ENCODE data around the gene IL2RA. TPM values are rescaled to one million over a fixed set of nuclear protein-coding genes. Genes with fewer than 3 reads are reported as not detected.

Gene IL2RA
- total RNA-seq, 1 experiment from 2014 or later: not detected

GRCh38 chr10:6008497-6009142, 53.5 kb downstream of the IL2RA start:
- H2BK12ac ChIP-seq (ENCODE audit: insufficient read length, low read depth, low read length): no peak overlapping the region
- no CpG with 5 or more reads among the region's 5 CpGs for WGBS (ENCODE audit: extremely low coverage, insufficient read length, low lambda C conversion rate)
- H3K9ac ChIP-seq (ENCODE audit: extremely low read depth, insufficient read length, low read length): no peak overlapping the region
- no peak overlapping the region for H2AK5ac ChIP-seq (ENCODE audit: insufficient read length, low read length)
- no peak overlapping the region for H2AFZ ChIP-seq (ENCODE audit: low read length)
- Mint-ChIP-seq H3K4me3 (no peak overlapping the region), H3K4me1 (peaks cover 13 to 22% of the 10 kb centered on the region in 2 experiments), H3K9me3 (peaks cover 6 to 13% of the 10 kb centered on the region in 2 experiments), H3K27ac (no peak overlapping the region), H3K27me3 (ENCODE audit: low read depth) (peaks cover 2% of the 10 kb centered on the region), H3K36me3 (ENCODE audit: insufficient read depth in 1 of 3, low read depth in 3 of 3) (peaks cover 0 to 4% (median 2%) of the 10 kb centered on the region in 3 experiments; a peak in 2 of 7 replicates)
- no peak overlapping the region for H4K91ac ChIP-seq (ENCODE audit: insufficient read length, low read depth, low read length)
- no peak overlapping the region for H3K56ac ChIP-seq (ENCODE audit: insufficient read length, low read depth, low read length)
- no peak overlapping the region for H4K5ac ChIP-seq (ENCODE audit: insufficient read length, low read depth, low read length)
- no peaks in the 10 kb centered on the region for H4K20me1 ChIP-seq (ENCODE audit: control insufficient read depth, insufficient read depth, insufficient read length)
- no peak overlapping the region for H3K23ac ChIP-seq (ENCODE audit: insufficient read length, low read depth, low read length)
- H3K23me2 ChIP-seq (ENCODE audit: insufficient read length, low read depth, low read length, poor library complexity, severe bottlenecking): no peaks in the 10 kb centered on the region
- no peak for TF ChIP-seq CTCF (conservative IDR thresholded peaks at IDR 0.05)
- no peaks in the 10 kb centered on the region; the same call in 1 of the 2 replicates for H3K4me1 ChIP-seq (ENCODE audit: insufficient read depth, low read length)
- H3K9me3 ChIP-seq (ENCODE audit: control insufficient read depth, low read depth, low read length): no peaks in the 10 kb centered on the region
- DNase-seq: no peak
- no peak overlapping the region for H3K18ac ChIP-seq (ENCODE audit: insufficient read length, low read depth, low read length)
- no peak overlapping the region for H3K27ac ChIP-seq (ENCODE audit: insufficient read length, low read depth, low read length)
- no peak overlapping the region for H4K8ac ChIP-seq (replicated peaks; ENCODE audit: insufficient read length, low read depth, low read length)
- H3T11ph ChIP-seq (ENCODE audit: low read length): no peak overlapping the region
- H3K14ac ChIP-seq (ENCODE audit: insufficient read depth, low read length): no peak overlapping the region
- no peak overlapping the region for H3K4ac ChIP-seq (ENCODE audit: low read depth, low read length)
- H3K79me2 ChIP-seq (ENCODE audit: insufficient read depth, low read length): no peaks in the 10 kb centered on the region
- no peak overlapping the region for H2BK5ac ChIP-seq (ENCODE audit: insufficient read length, low read length)
- H2BK20ac ChIP-seq (ENCODE audit: low read depth, low read length, poor library complexity, severe bottlenecking): no peak overlapping the region
- H2BK120ac ChIP-seq (ENCODE audit: low read depth, low read length, poor library complexity, severe bottlenecking): no peak overlapping the region
- no peak overlapping the region for H3K4me2 ChIP-seq (ENCODE audit: insufficient read depth, insufficient read length, low read length)
- no peak overlapping the region for H2BK15ac ChIP-seq (ENCODE audit: low read depth, low read length)
- H3K79me1 ChIP-seq (ENCODE audit: insufficient read depth, low read depth, low read length, poor library complexity, severe bottlenecking): no peaks in the 10 kb centered on the region
- no peaks in the 10 kb centered on the region for H3K27me3 ChIP-seq (ENCODE audit: insufficient read depth, low read length)

All from H9 (cell line).